ENCODE data around the gene SHC1.

- TF ChIP-seq ZNF384 (IDR thresholded peaks at IDR 0.05) (no peak), SP1 (IDR thresholded peaks at IDR 0.05) (no peak), PKNOX1 (IDR thresholded peaks at IDR 0.05) (no peak), ARNT (IDR thresholded peaks at IDR 0.05) (0 out of 2 replicates have a peak, but pooled peaks have one; percentile 34), BHLHE40 (IDR thresholded peaks at IDR 0.05; ENCODE audit: borderline replicate concordance) (peak; percentile 52; the same call in 1 of the 2 replicates), ELF4 (IDR thresholded peaks at IDR 0.05) (peak; percentile 43; the same call in 1 of the 2 replicates)
Measured at GRCh38 chr1:154961207-154962155, 9.1 kb downstream of the SHC1 start, which contains the start of gene PYGO2.

All from HEK293T (cell line).